ENCODE results near the gene MT3. TPM values are rescaled to one million over a fixed set of nuclear protein-coding genes. Genes with fewer than 3 reads are reported as not detected.

Gene MT3
- total and polyA plus RNA-seq, 2 experiments from 2014 or later = not detected

DNA sequence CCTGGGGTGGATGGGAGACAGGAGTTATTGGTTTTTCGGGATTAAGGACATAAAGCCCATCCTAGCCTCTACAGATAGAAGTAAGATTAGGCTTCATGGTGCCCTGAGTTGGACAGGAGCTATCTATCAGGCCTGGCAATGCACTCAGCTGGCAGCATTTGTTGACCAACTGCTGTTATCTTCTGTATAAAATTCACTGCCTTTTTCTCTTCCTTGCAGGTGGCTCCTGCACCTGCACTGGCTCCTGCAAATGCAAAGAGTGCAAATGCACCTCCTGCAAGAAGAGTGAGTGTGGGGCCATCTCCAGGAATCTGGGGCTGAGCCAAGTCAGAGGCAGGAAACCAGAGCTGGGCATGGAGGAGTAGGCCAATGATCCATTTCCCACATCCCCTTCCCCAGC, 49.7 kb downstream of the MT3 start:
- no peak overlapping the region for H3K27ac Mint-ChIP-seq
- Histone ChIP-seq H3K36me3 (ENCODE audit: insufficient read depth) (no peaks in the 10 kb centered on the region; the same call in 1 of the 2 replicates), H3K79me2 (replicated peaks; ENCODE audit: insufficient read depth) (no peaks in the 10 kb centered on the region), H4K20me1 (replicated peaks; ENCODE audit: insufficient read depth) (no peaks in the 10 kb centered on the region; the same call in 1 of the 2 replicates), H3K9me2 (ENCODE audit: insufficient read depth) (no peaks in the 10 kb centered on the region), H3K4me1 (ENCODE audit: insufficient read depth) (peaks cover 18% of the 10 kb centered on the region; the same call in 1 of the 2 replicates), H3K4me3 (peak overlapping the region; percentile 57), H3F3A (replicated peaks; ENCODE audit: low read depth) (peaks cover 11% of the 10 kb centered on the region; the same call in 1 of the 2 replicates), H2AFZ (no peak overlapping the region), H3K4me2 (peak overlapping the region; percentile 77; the same call in 1 of the 2 replicates), H3K27me3 (ENCODE audit: insufficient read depth) (peaks cover 100% of the 10 kb centered on the region), H3K27ac (ENCODE audit: low read depth) (no peak overlapping the region)
- H3K27me3 Mint-ChIP-seq (ENCODE audit: insufficient read depth, low read depth, poor library complexity) = peaks cover 99% of the 10 kb centered on the region
- peaks cover 45% of the 10 kb centered on the region for H3K4me1 Mint-ChIP-seq
- no peak overlapping the region; the same call in 2 of the 3 replicates for H3K4me3 Mint-ChIP-seq
- TF ChIP-seq ZNF331 (CRISPR knock-in tag; IDR thresholded peaks at IDR 0.05; ENCODE audit: low read depth) (no peak), NANOG (IDR thresholded peaks at IDR 0.05; ENCODE audit: borderline replicate concordance) (no peak), CREB1 (CRISPR knock-in tag; IDR thresholded peaks at IDR 0.05; ENCODE audit: low read depth) (no peak), ZNF114 (CRISPR knock-in tag; IDR thresholded peaks at IDR 0.05) (no peak), JUNB (IDR thresholded peaks at IDR 0.05; ENCODE audit: unreplicated experiment) (no peak), EZH2phosphoT487 (IDR thresholded peaks at IDR 0.05; ENCODE audit: unreplicated experiment) (no peak), STAT1 (IDR thresholded peaks at IDR 0.05; ENCODE audit: unreplicated experiment) (no peak), POLR2AphosphoS5 (IDR thresholded peaks at IDR 0.05; ENCODE audit: low read depth) (no peak), EZH2 (IDR thresholded peaks at IDR 0.05; ENCODE audit: low read depth, unreplicated experiment) (no peak)
- TF ChIP-seq, protein P1, sequence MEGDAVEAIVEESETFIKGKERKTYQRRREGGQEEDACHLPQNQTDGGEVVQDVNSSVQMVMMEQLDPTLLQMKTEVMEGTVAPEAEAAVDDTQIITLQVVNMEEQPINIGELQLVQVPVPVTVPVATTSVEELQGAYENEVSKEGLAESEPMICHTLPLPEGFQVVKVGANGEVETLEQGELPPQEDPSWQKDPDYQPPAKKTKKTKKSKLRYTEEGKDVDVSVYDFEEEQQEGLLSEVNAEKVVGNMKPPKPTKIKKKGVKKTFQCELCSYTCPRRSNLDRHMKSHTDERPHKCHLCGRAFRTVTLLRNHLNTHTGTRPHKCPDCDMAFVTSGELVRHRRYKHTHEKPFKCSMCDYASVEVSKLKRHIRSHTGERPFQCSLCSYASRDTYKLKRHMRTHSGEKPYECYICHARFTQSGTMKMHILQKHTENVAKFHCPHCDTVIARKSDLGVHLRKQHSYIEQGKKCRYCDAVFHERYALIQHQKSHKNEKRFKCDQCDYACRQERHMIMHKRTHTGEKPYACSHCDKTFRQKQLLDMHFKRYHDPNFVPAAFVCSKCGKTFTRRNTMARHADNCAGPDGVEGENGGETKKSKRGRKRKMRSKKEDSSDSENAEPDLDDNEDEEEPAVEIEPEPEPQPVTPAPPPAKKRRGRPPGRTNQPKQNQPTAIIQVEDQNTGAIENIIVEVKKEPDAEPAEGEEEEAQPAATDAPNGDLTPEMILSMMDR (conservative IDR thresholded peaks at IDR 0.05; ENCODE audit: low read depth in 2 of 2) = no peak
- TF ChIP-seq, protein P2, sequence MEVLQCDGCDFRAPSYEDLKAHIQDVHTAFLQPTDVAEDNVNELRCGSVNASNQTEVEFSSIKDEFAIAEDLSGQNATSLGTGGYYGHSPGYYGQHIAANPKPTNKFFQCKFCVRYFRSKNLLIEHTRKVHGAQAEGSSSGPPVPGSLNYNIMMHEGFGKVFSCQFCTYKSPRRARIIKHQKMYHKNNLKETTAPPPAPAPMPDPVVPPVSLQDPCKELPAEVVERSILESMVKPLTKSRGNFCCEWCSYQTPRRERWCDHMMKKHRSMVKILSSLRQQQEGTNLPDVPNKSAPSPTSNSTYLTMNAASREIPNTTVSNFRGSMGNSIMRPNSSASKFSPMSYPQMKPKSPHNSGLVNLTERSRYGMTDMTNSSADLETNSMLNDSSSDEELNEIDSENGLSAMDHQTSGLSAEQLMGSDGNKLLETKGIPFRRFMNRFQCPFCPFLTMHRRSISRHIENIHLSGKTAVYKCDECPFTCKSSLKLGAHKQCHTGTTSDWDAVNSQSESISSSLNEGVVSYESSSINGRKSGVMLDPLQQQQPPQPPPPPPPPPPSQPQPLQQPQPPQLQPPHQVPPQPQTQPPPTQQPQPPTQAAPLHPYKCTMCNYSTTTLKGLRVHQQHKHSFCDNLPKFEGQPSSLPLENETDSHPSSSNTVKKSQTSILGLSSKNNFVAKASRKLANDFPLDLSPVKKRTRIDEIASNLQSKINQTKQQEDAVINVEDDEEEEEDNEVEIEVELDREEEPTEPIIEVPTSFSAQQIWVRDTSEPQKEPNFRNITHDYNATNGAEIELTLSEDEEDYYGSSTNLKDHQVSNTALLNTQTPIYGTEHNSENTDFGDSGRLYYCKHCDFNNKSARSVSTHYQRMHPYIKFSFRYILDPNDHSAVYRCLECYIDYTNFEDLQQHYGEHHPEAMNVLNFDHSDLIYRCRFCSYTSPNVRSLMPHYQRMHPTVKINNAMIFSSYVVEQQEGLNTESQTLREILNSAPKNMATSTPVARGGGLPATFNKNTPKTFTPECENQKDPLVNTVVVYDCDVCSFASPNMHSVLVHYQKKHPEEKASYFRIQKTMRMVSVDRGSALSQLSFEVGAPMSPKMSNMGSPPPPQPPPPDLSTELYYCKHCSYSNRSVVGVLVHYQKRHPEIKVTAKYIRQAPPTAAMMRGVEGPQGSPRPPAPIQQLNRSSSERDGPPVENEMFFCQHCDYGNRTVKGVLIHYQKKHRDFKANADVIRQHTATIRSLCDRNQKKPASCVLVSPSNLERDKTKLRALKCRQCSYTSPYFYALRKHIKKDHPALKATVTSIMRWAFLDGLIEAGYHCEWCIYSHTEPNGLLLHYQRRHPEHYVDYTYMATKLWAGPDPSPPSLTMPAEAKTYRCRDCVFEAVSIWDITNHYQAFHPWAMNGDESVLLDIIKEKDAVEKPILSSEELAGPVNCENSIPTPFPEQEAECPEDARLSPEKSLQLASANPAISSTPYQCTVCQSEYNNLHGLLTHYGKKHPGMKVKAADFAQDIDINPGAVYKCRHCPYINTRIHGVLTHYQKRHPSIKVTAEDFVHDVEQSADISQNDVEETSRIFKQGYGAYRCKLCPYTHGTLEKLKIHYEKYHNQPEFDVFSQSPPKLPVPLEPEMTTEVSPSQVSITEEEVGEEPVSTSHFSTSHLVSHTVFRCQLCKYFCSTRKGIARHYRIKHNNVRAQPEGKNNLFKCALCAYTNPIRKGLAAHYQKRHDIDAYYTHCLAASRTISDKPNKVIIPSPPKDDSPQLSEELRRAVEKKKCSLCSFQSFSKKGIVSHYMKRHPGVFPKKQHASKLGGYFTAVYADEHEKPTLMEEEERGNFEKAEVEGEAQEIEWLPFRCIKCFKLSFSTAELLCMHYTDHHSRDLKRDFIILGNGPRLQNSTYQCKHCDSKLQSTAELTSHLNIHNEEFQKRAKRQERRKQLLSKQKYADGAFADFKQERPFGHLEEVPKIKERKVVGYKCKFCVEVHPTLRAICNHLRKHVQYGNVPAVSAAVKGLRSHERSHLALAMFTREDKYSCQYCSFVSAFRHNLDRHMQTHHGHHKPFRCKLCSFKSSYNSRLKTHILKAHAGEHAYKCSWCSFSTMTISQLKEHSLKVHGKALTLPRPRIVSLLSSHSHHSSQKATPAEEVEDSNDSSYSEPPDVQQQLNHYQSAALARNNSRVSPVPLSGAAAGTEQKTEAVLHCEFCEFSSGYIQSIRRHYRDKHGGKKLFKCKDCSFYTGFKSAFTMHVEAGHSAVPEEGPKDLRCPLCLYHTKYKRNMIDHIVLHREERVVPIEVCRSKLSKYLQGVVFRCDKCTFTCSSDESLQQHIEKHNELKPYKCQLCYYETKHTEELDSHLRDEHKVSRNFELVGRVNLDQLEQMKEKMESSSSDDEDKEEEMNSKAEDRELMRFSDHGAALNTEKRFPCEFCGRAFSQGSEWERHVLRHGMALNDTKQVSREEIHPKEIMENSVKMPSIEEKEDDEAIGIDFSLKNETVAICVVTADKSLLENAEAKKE (CRISPR knock-in tag; IDR thresholded peaks at IDR 0.05) = no peak
- TF ChIP-seq, protein P3, sequence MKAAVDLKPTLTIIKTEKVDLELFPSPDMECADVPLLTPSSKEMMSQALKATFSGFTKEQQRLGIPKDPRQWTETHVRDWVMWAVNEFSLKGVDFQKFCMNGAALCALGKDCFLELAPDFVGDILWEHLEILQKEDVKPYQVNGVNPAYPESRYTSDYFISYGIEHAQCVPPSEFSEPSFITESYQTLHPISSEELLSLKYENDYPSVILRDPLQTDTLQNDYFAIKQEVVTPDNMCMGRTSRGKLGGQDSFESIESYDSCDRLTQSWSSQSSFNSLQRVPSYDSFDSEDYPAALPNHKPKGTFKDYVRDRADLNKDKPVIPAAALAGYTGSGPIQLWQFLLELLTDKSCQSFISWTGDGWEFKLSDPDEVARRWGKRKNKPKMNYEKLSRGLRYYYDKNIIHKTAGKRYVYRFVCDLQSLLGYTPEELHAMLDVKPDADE (IDR thresholded peaks at IDR 0.05) = no peak
- TF ChIP-seq, protein P4, sequence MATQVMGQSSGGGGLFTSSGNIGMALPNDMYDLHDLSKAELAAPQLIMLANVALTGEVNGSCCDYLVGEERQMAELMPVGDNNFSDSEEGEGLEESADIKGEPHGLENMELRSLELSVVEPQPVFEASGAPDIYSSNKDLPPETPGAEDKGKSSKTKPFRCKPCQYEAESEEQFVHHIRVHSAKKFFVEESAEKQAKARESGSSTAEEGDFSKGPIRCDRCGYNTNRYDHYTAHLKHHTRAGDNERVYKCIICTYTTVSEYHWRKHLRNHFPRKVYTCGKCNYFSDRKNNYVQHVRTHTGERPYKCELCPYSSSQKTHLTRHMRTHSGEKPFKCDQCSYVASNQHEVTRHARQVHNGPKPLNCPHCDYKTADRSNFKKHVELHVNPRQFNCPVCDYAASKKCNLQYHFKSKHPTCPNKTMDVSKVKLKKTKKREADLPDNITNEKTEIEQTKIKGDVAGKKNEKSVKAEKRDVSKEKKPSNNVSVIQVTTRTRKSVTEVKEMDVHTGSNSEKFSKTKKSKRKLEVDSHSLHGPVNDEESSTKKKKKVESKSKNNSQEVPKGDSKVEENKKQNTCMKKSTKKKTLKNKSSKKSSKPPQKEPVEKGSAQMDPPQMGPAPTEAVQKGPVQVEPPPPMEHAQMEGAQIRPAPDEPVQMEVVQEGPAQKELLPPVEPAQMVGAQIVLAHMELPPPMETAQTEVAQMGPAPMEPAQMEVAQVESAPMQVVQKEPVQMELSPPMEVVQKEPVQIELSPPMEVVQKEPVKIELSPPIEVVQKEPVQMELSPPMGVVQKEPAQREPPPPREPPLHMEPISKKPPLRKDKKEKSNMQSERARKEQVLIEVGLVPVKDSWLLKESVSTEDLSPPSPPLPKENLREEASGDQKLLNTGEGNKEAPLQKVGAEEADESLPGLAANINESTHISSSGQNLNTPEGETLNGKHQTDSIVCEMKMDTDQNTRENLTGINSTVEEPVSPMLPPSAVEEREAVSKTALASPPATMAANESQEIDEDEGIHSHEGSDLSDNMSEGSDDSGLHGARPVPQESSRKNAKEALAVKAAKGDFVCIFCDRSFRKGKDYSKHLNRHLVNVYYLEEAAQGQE (IDR thresholded peaks at IDR 0.05; ENCODE audit: unreplicated experiment) = no peak
- H3K36me3 Mint-ChIP-seq (ENCODE audit: low read depth) = no peaks in the 10 kb centered on the region; the same call in 2 of the 3 replicates
- no peak for ATAC-seq
- H3K9me3 Mint-ChIP-seq = no peaks in the 10 kb centered on the region; the same call in 2 of the 3 replicates
- no peak for DNase-seq (ENCODE audit: low spot score)

All from GM23338 (cell line).